PC-9 (cell line): ENCODE measurements around the gene KCNH2. TPM values are rescaled to one million over a fixed set of nuclear protein-coding genes. Genes with fewer than 3 reads are reported as not detected.

Source experiments
- BruUV-seq: library from RNA; stranded (reverse); fragments of 400-500 nt; replicated peaks from 2 replicates; lab custom pipeline; 2021; lab: Mats Ljungman, UMichigan
- CTCF ChIA-PET: fragments of 300-600 bp; sonication (Branson Sonifier 250); formaldehyde crosslinking; loops from one replicate; lab custom pipeline; 2022; ENCODE audit warnings: antibody characterized with exemption; lab: Charles Lee
- POLR2A ChIA-PET: fragments of 300-600 bp; sonication (Branson Sonifier 250); formaldehyde crosslinking; loops from one replicate; lab custom pipeline; 2022; ENCODE audit warnings: antibody characterized with exemption; ENCODE audit not compliant: unreplicated experiment; lab: Charles Lee
- DNase-seq, 2 experiments: peaks; one replicate each; pipeline versions ENCODE4 v3.0.0 to v3.0.0-alpha.2; 2015 to 2022; ENCODE audit warnings: mixed read lengths in 1 of 2
- H2AFZ ChIP-seq: fragments of 200-600 bp; sonication (generic); 2 replicates; pipeline ENCODE4 v1.8.1; 2017; ENCODE audit warnings: antibody characterized with exemption
- H3F3A ChIP-seq: fragments of 200-600 bp; sonication (generic); 2 replicates; pipeline ENCODE4 v1.8.1; 2017; ENCODE audit warnings: antibody characterized with exemption, mild to moderate bottlenecking, low read depth; ENCODE audit not compliant: insufficient read depth
- H3K27ac ChIP-seq: fragments of 200-600 bp; sonication (generic); 2 replicates; pipeline ENCODE4 v1.6.1; 2016; ENCODE audit warnings: mixed run types
- H3K27me3 ChIP-seq: fragments of 200-600 bp; sonication (generic); 2 replicates; pipeline ENCODE4 v1.6.1; 2016; ENCODE audit warnings: low read depth, mixed run types; ENCODE audit not compliant: insufficient read depth
- H3K36me3 ChIP-seq: fragments of 200-600 bp; sonication (generic); 2 replicates; pipeline ENCODE4 v1.6.1; 2016; ENCODE audit warnings: low read depth, mixed run types
- H3K4me1 ChIP-seq: fragments of 200-600 bp; sonication (generic); replicated peaks from 2 replicates; pipeline ENCODE4 v1.6.1; 2016; ENCODE audit warnings: mixed run types; ENCODE audit not compliant: insufficient read depth
- H3K4me2 ChIP-seq: fragments of 200-600 bp; sonication (generic); 2 replicates; pipeline ENCODE4 v1.6.1; 2017; ENCODE audit warnings: mixed run types
- H3K4me3 ChIP-seq: fragments of 200-600 bp; sonication (generic); 2 replicates; pipeline ENCODE4 v1.6.1; 2016; ENCODE audit warnings: mixed run types
- H3K79me2 ChIP-seq: fragments of 200-600 bp; sonication (generic); 2 replicates; pipeline ENCODE4 v1.6.1; 2017; ENCODE audit warnings: low read depth, mixed run types
- H3K9me2 ChIP-seq: fragments of 200-600 bp; sonication (generic); 2 replicates; pipeline ENCODE4 v1.8.1; 2017; ENCODE audit warnings: mild to moderate bottlenecking; ENCODE audit not compliant: insufficient read depth
- H3K9me3 ChIP-seq: fragments of 200-600 bp; sonication (generic); 2 replicates; pipeline ENCODE4 v1.8.1; 2016; ENCODE audit warnings: low read depth; ENCODE audit not compliant: insufficient read depth
- H4K20me1 ChIP-seq: fragments of 200-600 bp; sonication (generic); 2 replicates; pipeline ENCODE4 v1.8.1; 2017; ENCODE audit not compliant: insufficient read depth
- EZH2 ChIP-seq: fragments of 200-600 bp; sonication (generic); IDR thresholded peaks from 2 replicates; pipeline ENCODE4 v1.8.0; 2017; ENCODE audit warnings: antibody characterized with exemption, low read depth
- intact Hi-C: fragments of 100-400 bp; cut with micrococcal nuclease; formaldehyde crosslinking; loops from one replicate; pipeline ENCODE4 v1.10.0; 2022; ENCODE audit not compliant: unreplicated experiment
- total RNA-seq: library from RNA; stranded (reverse); gene quantifications from 2 replicates; pipeline ENCODE4 v1.2.3, GENCODE V29; 2021
- TF ChIP-seq, protein P1 (sequence below): fragments of 200-600 bp; sonication (generic); conservative IDR thresholded peaks from 2 replicates; pipeline ENCODE4 v1.6.1; 2017; ENCODE audit warnings: mixed run types, antibody characterized with exemption, mild to moderate bottlenecking, moderate library complexity

The KCNH2 gene
- total RNA-seq, 1 experiment from 2014 or later: 1.5 TPM

DNA sequence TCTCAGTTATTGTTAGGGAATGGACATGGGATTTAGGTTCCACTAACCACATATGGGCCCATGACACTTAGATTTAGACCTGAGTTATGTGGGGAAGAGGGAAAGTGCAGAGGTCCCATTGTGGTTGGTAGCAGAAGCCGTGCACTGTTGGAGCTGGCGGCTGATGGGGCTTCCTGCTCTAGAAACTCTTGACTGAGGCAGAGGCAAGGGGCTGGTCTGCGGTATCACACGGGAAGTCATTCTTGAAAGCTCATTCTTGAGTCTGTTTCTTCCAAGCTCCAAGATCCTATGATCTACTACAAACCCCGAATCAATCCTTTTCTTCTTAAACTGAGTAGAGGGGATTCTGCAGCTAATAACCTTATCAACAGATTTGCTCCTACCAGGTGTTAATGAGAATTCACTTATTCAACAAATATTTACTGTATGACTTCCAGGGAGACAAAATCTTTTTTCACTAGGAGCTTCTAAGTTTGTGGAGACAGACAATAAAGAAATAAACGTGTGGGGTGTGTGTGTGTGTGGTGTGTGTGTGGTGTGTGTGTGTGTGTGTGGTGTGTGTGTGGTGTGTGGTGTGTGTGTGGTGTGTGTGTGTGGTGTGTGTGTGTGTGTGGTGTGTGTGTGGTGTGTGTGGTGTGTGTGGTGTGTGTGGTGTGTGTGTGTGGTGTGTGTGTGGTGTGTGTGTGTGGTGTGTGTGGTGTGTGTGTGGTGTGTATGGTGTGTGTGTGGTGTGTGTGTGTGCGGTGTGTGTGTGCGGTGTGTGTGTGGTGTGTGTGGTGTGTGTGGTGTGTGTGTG lies 68.7 kb downstream of the KCNH2 start:
- Histone ChIP-seq H3K27ac (no peak overlapping the region), H4K20me1 (no peaks in the 10 kb centered on the region), H3K4me1 (no peaks in the 10 kb centered on the region), H3K4me2 (no peak overlapping the region), H3K79me2 (no peaks in the 10 kb centered on the region), H3K27me3 (peaks cover 76% of the 10 kb centered on the region), H3K9me2 (no peaks in the 10 kb centered on the region), H2AFZ (no peak overlapping the region), H3K4me3 (no peak overlapping the region), H3K9me3 (no peaks in the 10 kb centered on the region), H3K36me3 (no peaks in the 10 kb centered on the region), H3F3A (no peaks in the 10 kb centered on the region)
- BruUV-seq: no TSS peak
- DNase-seq: no peak
- ChIA-PET POLR2A (interaction anchor here (0.7 kb wide), 1 partner anchor 78 kb away, joined by 14 read pairs; no protein-coding TSS in a partner anchor), CTCF (interaction anchor here (0.6 kb wide), 1 partner anchor 16 kb away, joined by 3 read pairs; no protein-coding TSS in a partner anchor)
- TF ChIP-seq, protein P1, sequence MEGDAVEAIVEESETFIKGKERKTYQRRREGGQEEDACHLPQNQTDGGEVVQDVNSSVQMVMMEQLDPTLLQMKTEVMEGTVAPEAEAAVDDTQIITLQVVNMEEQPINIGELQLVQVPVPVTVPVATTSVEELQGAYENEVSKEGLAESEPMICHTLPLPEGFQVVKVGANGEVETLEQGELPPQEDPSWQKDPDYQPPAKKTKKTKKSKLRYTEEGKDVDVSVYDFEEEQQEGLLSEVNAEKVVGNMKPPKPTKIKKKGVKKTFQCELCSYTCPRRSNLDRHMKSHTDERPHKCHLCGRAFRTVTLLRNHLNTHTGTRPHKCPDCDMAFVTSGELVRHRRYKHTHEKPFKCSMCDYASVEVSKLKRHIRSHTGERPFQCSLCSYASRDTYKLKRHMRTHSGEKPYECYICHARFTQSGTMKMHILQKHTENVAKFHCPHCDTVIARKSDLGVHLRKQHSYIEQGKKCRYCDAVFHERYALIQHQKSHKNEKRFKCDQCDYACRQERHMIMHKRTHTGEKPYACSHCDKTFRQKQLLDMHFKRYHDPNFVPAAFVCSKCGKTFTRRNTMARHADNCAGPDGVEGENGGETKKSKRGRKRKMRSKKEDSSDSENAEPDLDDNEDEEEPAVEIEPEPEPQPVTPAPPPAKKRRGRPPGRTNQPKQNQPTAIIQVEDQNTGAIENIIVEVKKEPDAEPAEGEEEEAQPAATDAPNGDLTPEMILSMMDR: no peak
- TF ChIP-seq EZH2: no peak
- intact Hi-C loops: no loop called here

DNA sequence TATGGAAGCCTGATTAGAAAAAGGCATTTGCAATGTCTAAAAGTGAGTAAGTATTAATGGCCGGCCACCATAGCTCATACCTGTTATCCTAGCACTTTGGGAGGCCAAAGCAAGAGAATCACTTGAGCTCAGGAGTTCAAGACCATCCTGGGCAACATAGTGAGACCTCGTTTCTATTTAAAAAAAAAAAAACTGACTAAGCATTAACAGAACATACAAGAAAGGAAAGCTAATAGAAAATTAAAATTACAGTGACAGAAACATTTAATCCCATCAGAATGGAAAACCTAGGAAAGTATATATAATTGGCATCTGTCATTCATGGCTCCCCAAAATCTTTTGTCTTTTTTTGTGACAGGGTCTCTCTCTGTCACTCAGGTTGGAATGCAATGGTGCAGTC lies 69.9 kb downstream of the KCNH2 start:
- no peak for DNase-seq
- intact Hi-C loops: no loop called here
- Histone ChIP-seq H3K9me3 (no peaks in the 10 kb centered on the region), H3K4me3 (no peak overlapping the region), H2AFZ (no peak overlapping the region), H3K36me3 (no peaks in the 10 kb centered on the region), H4K20me1 (no peaks in the 10 kb centered on the region), H3F3A (no peaks in the 10 kb centered on the region), H3K27ac (no peak overlapping the region), H3K27me3 (peaks cover 75% of the 10 kb centered on the region), H3K9me2 (no peaks in the 10 kb centered on the region), H3K4me1 (no peaks in the 10 kb centered on the region), H3K4me2 (no peak overlapping the region), H3K79me2 (no peaks in the 10 kb centered on the region)
- CTCF ChIA-PET: interaction anchor here (0.7 kb wide), 1 partner anchor 102 kb away, joined by 3 read pairs; no protein-coding TSS in a partner anchor
- TF ChIP-seq EZH2: no peak
- TF ChIP-seq, protein P1: no peak
- POLR2A ChIA-PET: no interaction called here
- BruUV-seq: no TSS peak

DNA sequence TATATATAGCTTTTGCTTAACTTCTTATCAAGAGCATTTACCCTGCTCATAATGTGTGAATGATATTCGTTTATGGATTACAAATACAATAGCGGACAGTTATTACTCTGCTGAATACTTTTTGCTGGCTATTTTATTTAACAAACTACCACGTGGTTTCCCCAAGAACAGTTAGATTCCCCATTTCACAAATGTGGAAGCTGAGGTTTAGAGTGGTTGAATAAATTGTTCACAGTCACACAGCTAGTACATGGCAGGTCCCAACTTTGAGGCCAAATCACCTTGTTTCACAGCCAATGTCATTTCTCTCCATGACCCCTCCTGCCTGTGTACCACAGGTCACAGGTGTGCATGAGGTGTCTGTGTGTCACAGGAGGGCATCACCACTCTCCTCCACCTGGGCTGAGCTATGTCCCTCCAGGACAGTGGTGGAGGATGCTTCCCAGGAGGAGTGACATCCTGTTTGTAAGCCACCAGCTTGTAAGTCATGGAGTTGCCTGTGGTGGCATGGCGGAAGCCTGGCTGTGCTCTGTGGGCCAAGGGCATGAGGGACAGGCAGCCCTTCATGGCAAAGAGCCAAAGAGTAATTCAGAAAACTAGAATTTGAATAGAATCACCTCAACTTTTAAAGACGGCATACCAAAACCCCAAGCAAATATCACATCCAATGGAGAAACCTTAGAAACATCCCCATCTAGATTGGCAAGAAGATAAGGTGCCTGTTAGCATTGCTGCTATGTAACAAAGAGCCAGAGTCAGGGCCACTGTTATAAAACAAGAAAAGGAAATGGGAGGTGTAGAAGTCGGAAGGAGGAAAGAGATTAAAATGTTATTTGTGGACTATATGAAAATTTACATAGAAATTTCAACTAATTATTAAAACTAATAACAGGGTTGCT lies 73.9 kb downstream of the KCNH2 start:
- intact Hi-C loops: loop anchor here (5.0 kb wide), 2 partner anchors 38 to 123 kb away; partner anchors contain the start of gene ABCB8
- H3K27me3 ChIP-seq: peaks cover 57% of the 10 kb centered on the region
- no peak overlapping the region for H3K4me2 ChIP-seq
- no peaks in the 10 kb centered on the region for H3K36me3 ChIP-seq
- POLR2A ChIA-PET: interaction anchor here (0.6 to 0.7 kb wide), 2 partner anchors 40 to 211 kb away, joined by 5 read pairs; no protein-coding TSS in a partner anchor
- CTCF ChIA-PET: interaction anchor here (0.5 kb wide), 1 partner anchor 205 kb away, joined by 3 read pairs; no protein-coding TSS in a partner anchor
- no TSS peak for BruUV-seq
- H3K4me1 ChIP-seq: no peaks in the 10 kb centered on the region
- H3K27ac ChIP-seq: no peak overlapping the region
- H3K9me2 ChIP-seq: no peaks in the 10 kb centered on the region
- no peak for DNase-seq
- no peaks in the 10 kb centered on the region for H3K79me2 ChIP-seq
- no peaks in the 10 kb centered on the region for H3K9me3 ChIP-seq
- no peak overlapping the region for H2AFZ ChIP-seq
- H3F3A ChIP-seq: no peaks in the 10 kb centered on the region
- H3K4me3 ChIP-seq: no peak overlapping the region
- H4K20me1 ChIP-seq: no peaks in the 10 kb centered on the region
- TF ChIP-seq, protein P1: no peak
- TF ChIP-seq EZH2: no peak
